ENCODE results near the gene P2RX7. TPM values are rescaled to one million over a fixed set of nuclear protein-coding genes. Genes with fewer than 3 reads are reported as not detected.
A peak's percentile ranks its signal among the peaks of the same experiment; 100 is the strongest.

Gene P2RX7
- total and polyA plus RNA-seq, 9 of the 15 experiments (the other 6 are each of a cell fraction or from before 2014, with no cell fraction given): 0.04 to 0.65 (median 0.30) TPM

GRCh38 chr12:121214855-121215745 is 82.4 kb downstream of the P2RX7 start:
- ChIA-PET POLR2A (interaction anchor here (0.6 to 1.6 kb wide), 4 partner anchors 9 to 342 kb away, joined by 3 to 5 read pairs (median 4); no protein-coding TSS in a partner anchor), CTCF (ENCODE audit: low intra/inter-chr PET ratio) (no interaction called here)
- Histone ChIP-seq H3K36me3 (ENCODE audit: control insufficient read depth, insufficient read depth, low read length) (peaks cover 10% of the 10 kb centered on the region; the same call in 1 of the 3 replicates), H3K4me1 (replicated peaks in 1 of 2; ENCODE audit: control insufficient read depth in 2 of 2, insufficient read depth in 2 of 2, low read length in 2 of 2) (peaks cover 11 to 13% of the 10 kb centered on the region in 2 experiments; a peak in 4 of 5 replicates), H3K4me2 (ENCODE audit: insufficient read depth, low read length) (no peak overlapping the region), H3K9me3 (replicated peaks; ENCODE audit: control insufficient read depth, insufficient read depth, low read depth, low read length) (no peaks in the 10 kb centered on the region), H4K20me1 (replicated peaks; ENCODE audit: control insufficient read depth, insufficient read depth, low read length) (no peaks in the 10 kb centered on the region), H3K27ac (ENCODE audit: extremely low read depth, low read depth, low read length) (no peak overlapping the region), H3K9me1 (ENCODE audit: control insufficient read depth, insufficient read depth, low read length) (peaks cover 6% of the 10 kb centered on the region), H3K9ac (ENCODE audit: insufficient read depth in 1 of 2, low read depth in 2 of 2, low read length in 2 of 2) (no peak overlapping the region), H3K4me3 (no peak overlapping the region), H2AFZ (ENCODE audit: low read depth, low read length) (no peak overlapping the region), H3K27me3 (ENCODE audit: control insufficient read depth in 2 of 2, insufficient read depth in 2 of 2, low read length in 2 of 2) (no peaks in the 10 kb centered on the region), H3K79me2 (ENCODE audit: control insufficient read depth, insufficient read depth, low read length) (peaks cover 12% of the 10 kb centered on the region; the same call in 2 of the 3 replicates)
- in situ Hi-C loops (cut with MboI): no loop called here
- 59% methylated on average over 14 of the region's 14 CpGs for WGBS (ENCODE audit: insufficient coverage, low coverage, missing lambda C conversion rate)
- no peak for FAIRE-seq
- peak in 3 of 4 experiments; percentile 14 to 33 (median 20) for DNase-seq (ENCODE audit: extremely low read depth in 1 of 4, low spot score in 3 of 4)
- intact Hi-C loops (cut with micrococcal nuclease): loop anchor here (5.0 to 10.0 kb wide), 2 partner anchors 153 to 210 kb away; no protein-coding TSS in a partner anchor
- BruUV-seq (replicated peaks): no TSS peak
- no peak for ATAC-seq
- TF ChIP-seq CEBPG (CRISPR knock-in tag; IDR thresholded peaks at IDR 0.05) (no peak), CEBPG (tag; conservative IDR thresholded peaks at IDR 0.05 in 1 of 2, IDR thresholded peaks at IDR 0.05 in 1 of 2) (no peak), DPF2 (IDR thresholded peaks at IDR 0.05) (0 out of 2 replicates have a peak, but pooled peaks have one; percentile 9), PKNOX1 (IDR thresholded peaks at IDR 0.05) (0 out of 2 replicates have a peak, but pooled peaks have one; percentile 5), VEZF1 (CRISPR knock-in tag; IDR thresholded peaks at IDR 0.05) (peak; percentile 61; the same call in 1 of the 2 replicates), ATF3 (IDR thresholded peaks at IDR 0.05) (peak; percentile 70), ATF3 (CRISPR knock-in tag; conservative IDR thresholded peaks at IDR 0.05) (no peak), CHCHD3 (CRISPR knock-in tag; IDR thresholded peaks at IDR 0.05) (no peak), RBM22 (IDR thresholded peaks at IDR 0.05; ENCODE audit: low read depth, low read length, poor library complexity, severe bottlenecking) (no peak), ILF3 (IDR thresholded peaks at IDR 0.05; ENCODE audit: borderline replicate concordance) (no peak), ZNF436 (CRISPR knock-in tag; IDR thresholded peaks at IDR 0.05) (no peak), HMG20A (CRISPR knock-in tag; conservative IDR thresholded peaks at IDR 0.05) (no peak), ZNF444 (CRISPR knock-in tag; IDR thresholded peaks at IDR 0.05) (no peak), NR3C1 (CRISPR knock-in tag; IDR thresholded peaks at IDR 0.05) (no peak), RFX5 (IDR thresholded peaks at IDR 0.05; ENCODE audit: low read depth, low read length) (no peak), ARID1B (IDR thresholded peaks at IDR 0.05) (peak; percentile 13; the same call in 1 of the 2 replicates), RAD51 (IDR thresholded peaks at IDR 0.05; ENCODE audit: borderline replicate concordance, low read depth) (no peak), JUN (IDR thresholded peaks at IDR 0.05; ENCODE audit: borderline replicate concordance, low read depth, low read length) (peak; percentile 37; the same call in 1 of the 2 replicates), JUN (CRISPR knock-in tag; IDR thresholded peaks at IDR 0.05; ENCODE audit: borderline replicate concordance) (no peak), SETDB1 (IDR thresholded peaks at IDR 0.05; ENCODE audit: low read length) (no peak)
